SK-N-SH treated with all-trans-retinoic acid at 6 μM for 48 hours (cell line): Measurements from ENCODE around the gene ABHD2.

Experiments
- ARNTL ChIP-seq: fragments of 450-650 bp; formaldehyde crosslinking; IDR thresholded peaks from 2 replicates; pipeline ENCODE4 v1.5.0; 2020; ENCODE audit warnings: low read depth, mild to moderate bottlenecking, moderate library complexity, borderline replicate concordance
- BACH2 ChIP-seq: fragments of 250-450 bp; sonication (Bioruptor Pico); IDR thresholded peaks from 2 replicates; pipeline ENCODE4 v1.9.0; 2021; ENCODE audit warnings: mild to moderate bottlenecking, borderline replicate concordance
- CSDC2 ChIP-seq: fragments of 250-450 bp; sonication (Bioruptor Pico); IDR thresholded peaks from 2 replicates; pipeline ENCODE4 v1.5.0; 2020; ENCODE audit warnings: mild to moderate bottlenecking, moderate library complexity
- ESRRG ChIP-seq: fragments of 250-450 bp; sonication (Bioruptor Pico); IDR thresholded peaks from 2 replicates; pipeline ENCODE4 v1.6.1; 2021; ENCODE audit warnings: mild to moderate bottlenecking
- PPARA ChIP-seq: fragments of 250-450 bp; sonication (Bioruptor Pico); IDR thresholded peaks from 2 replicates; pipeline ENCODE4 v1.5.0; 2020; ENCODE audit warnings: mild to moderate bottlenecking, borderline replicate concordance
- RARB ChIP-seq: fragments of 250-450 bp; sonication (Bioruptor Pico); IDR thresholded peaks from 2 replicates; pipeline ENCODE4 v1.8.0; 2021; ENCODE audit warnings: mild to moderate bottlenecking, moderate library complexity
- TCF4 ChIP-seq: fragments of 250-450 bp; sonication (Bioruptor Pico); IDR thresholded peaks from 2 replicates; pipeline ENCODE4 v1.8.0; 2021; ENCODE audit warnings: mild to moderate bottlenecking, moderate library complexity, borderline replicate concordance
- TOX ChIP-seq: fragments of 250-450 bp; sonication (Bioruptor Pico); IDR thresholded peaks from 2 replicates; pipeline ENCODE4 v1.8.0; 2021; ENCODE audit warnings: mild to moderate bottlenecking, moderate library complexity, borderline replicate concordance
- ZFP3 ChIP-seq: fragments of 250-450 bp; sonication (Bioruptor Pico); IDR thresholded peaks from 2 replicates; pipeline ENCODE4 v1.5.0; 2020; ENCODE audit warnings: mild to moderate bottlenecking, moderate library complexity
- ZFP30 ChIP-seq: fragments of 450-650 bp; formaldehyde crosslinking; IDR thresholded peaks from 2 replicates; pipeline ENCODE4 v1.5.0; 2022; ENCODE audit warnings: mild to moderate bottlenecking, moderate library complexity
- ZNF565 ChIP-seq: fragments of 450-650 bp; formaldehyde crosslinking; conservative IDR thresholded peaks from 2 replicates; pipeline ENCODE4 v1.5.0; 2020; ENCODE audit warnings: low read depth, mild to moderate bottlenecking, moderate library complexity
- TF ChIP-seq, protein P1 (sequence below): fragments of 250-450 bp; sonication (Bioruptor Pico); IDR thresholded peaks from 2 replicates; pipeline ENCODE4 v1.8.0; 2021; ENCODE audit warnings: low read depth, mild to moderate bottlenecking, moderate library complexity, borderline replicate concordance
- TF ChIP-seq, protein P2 (sequence below): fragments of 250-450 bp; sonication (Bioruptor Pico); IDR thresholded peaks from 2 replicates; pipeline ENCODE4 v1.5.1; 2020; ENCODE audit warnings: low read depth, mild to moderate bottlenecking, moderate library complexity
- TF ChIP-seq, protein P3 (sequence below): fragments of 250-450 bp; sonication (Bioruptor Pico); IDR thresholded peaks from 2 replicates; pipeline ENCODE4 v1.8.0; 2020; ENCODE audit warnings: mild to moderate bottlenecking, moderate library complexity, borderline replicate concordance

DNA sequence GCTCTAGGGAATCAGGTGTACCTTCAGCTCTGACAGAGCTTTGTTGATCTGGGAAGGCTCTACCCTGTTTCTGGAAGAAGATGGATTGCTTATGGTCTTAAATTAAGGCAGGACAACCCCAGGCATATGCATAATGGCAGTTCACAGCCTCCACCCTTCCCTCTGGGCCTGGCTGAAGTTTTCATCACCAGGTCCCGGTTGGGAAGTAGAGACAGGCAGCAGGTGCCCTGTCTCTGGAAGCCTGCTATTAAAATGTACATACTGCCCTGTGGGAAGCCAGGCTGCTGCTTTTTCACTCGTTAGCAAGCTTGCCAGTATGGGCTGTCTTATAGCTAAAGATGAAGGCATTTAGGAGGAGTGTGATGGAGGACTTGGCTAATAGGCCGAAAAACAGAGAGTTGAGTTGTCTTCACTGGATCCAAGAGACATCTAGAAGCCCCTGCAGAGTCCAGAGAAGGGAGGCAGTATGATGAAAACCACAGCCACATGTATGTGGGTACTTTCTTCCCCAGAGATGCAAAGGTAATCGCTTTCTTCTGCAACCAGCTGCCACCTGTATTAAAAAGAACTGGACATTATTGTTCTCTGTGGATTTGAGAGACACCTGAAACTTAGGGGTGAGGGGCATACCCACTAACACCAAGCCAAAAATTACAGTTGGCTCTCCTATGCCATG is 34.4 kb downstream of the ABHD2 start:
- TF ChIP-seq ZFP3 (CRISPR knock-in tag) (no peak), TOX (no peak), ZFP30 (no peak), CSDC2 (CRISPR knock-in tag) (no peak), TCF4 (no peak), ZNF565 (CRISPR knock-in tag) (no peak), PPARA (CRISPR knock-in tag) (no peak), ARNTL (CRISPR knock-in tag) (no peak), BACH2 (CRISPR knock-in tag) (no peak), RARB (CRISPR knock-in tag) (no peak), ESRRG (CRISPR knock-in tag) (no peak)
- TF ChIP-seq, protein P1, sequence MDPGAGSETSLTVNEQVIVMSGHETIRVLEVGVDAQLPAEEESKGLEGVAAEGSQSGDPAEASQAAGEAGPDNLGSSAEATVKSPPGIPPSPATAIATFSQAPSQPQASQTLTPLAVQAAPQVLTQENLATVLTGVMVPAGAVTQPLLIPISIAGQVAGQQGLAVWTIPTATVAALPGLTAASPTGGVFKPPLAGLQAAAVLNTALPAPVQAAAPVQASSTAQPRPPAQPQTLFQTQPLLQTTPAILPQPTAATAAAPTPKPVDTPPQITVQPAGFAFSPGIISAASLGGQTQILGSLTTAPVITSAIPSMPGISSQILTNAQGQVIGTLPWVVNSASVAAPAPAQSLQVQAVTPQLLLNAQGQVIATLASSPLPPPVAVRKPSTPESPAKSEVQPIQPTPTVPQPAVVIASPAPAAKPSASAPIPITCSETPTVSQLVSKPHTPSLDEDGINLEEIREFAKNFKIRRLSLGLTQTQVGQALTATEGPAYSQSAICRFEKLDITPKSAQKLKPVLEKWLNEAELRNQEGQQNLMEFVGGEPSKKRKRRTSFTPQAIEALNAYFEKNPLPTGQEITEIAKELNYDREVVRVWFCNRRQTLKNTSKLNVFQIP (CRISPR knock-in tag), result no peak
- TF ChIP-seq, protein P2, sequence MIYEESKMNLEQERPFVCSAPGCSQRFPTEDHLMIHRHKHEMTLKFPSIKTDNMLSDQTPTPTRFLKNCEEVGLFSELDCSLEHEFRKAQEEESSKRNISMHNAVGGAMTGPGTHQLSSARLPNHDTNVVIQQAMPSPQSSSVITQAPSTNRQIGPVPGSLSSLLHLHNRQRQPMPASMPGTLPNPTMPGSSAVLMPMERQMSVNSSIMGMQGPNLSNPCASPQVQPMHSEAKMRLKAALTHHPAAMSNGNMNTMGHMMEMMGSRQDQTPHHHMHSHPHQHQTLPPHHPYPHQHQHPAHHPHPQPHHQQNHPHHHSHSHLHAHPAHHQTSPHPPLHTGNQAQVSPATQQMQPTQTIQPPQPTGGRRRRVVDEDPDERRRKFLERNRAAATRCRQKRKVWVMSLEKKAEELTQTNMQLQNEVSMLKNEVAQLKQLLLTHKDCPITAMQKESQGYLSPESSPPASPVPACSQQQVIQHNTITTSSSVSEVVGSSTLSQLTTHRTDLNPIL (CRISPR knock-in tag), result no peak
- TF ChIP-seq, protein P3, sequence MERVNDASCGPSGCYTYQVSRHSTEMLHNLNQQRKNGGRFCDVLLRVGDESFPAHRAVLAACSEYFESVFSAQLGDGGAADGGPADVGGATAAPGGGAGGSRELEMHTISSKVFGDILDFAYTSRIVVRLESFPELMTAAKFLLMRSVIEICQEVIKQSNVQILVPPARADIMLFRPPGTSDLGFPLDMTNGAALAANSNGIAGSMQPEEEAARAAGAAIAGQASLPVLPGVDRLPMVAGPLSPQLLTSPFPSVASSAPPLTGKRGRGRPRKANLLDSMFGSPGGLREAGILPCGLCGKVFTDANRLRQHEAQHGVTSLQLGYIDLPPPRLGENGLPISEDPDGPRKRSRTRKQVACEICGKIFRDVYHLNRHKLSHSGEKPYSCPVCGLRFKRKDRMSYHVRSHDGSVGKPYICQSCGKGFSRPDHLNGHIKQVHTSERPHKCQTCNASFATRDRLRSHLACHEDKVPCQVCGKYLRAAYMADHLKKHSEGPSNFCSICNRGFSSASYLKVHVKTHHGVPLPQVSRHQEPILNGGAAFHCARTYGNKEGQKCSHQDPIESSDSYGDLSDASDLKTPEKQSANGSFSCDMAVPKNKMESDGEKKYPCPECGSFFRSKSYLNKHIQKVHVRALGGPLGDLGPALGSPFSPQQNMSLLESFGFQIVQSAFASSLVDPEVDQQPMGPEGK (CRISPR knock-in tag), result no peak
